ENCODE measurements around the gene ZNF487. TPM values are rescaled to one million over a fixed set of nuclear protein-coding genes. Genes with fewer than 3 reads are reported as not detected.

Gene ZNF487
- total and polyA plus RNA-seq, 4 donors: 8.4 to 25.4 (median 9.1) TPM

DNA sequence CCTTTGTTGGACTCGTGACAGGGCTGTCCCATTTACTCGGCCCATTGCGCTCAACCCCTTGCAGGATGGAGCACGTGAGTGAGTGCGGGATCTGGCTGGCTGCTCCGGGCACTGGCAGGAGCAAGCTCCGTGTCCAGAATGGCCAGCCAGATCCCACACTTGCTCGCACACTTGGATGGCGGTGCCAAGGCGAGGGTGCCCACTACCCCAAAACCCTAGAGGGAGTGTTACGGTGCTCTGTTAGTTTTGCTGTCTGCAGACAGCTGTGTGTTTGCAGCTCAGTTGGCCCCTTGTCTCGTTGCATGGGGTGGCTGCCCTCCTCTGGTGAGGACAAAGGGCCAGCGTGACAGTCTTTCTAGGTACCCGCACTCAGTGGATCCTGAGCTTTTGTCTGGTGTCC lies 34.2 kb downstream of the ZNF487 start:
- Histone ChIP-seq H3K9ac (ENCODE audit: insufficient read depth in 1 of 2, low read length in 2 of 2) (no peak overlapping the region), H3K4me3 (no peak overlapping the region), H3K27ac (ENCODE audit: low read depth in 1 of 2, low read length in 1 of 2) (no peak overlapping the region), H3K4me1 (ENCODE audit: control insufficient read depth in 5 of 5, insufficient read depth in 5 of 5, low read length in 5 of 5) (no peaks in the 10 kb centered on the region), H3K36me3 (ENCODE audit: control insufficient read depth in 4 of 4, insufficient read depth in 4 of 4, low read length in 4 of 4) (no peaks in the 10 kb centered on the region), H3K27me3 (ENCODE audit: control insufficient read depth in 3 of 3, insufficient read depth in 3 of 3, low read length in 2 of 3) (no peaks in the 10 kb centered on the region), H3K9me3 (ENCODE audit: control insufficient read depth in 4 of 4, insufficient read depth in 3 of 4, low read length in 3 of 4) (no peaks in the 10 kb centered on the region)
- DNase-seq (no peak), ATAC-seq (ENCODE audit: insufficient read depth, low FRiP score) (no peak)
- no peak for TF ChIP-seq CTCF (IDR thresholded peaks at IDR 0.05; ENCODE audit: control extremely low read depth, extremely low read depth)
- WGBS, 2 donors: 92 to 95% methylated on average over 14 of the region's 14 CpGs

DNA sequence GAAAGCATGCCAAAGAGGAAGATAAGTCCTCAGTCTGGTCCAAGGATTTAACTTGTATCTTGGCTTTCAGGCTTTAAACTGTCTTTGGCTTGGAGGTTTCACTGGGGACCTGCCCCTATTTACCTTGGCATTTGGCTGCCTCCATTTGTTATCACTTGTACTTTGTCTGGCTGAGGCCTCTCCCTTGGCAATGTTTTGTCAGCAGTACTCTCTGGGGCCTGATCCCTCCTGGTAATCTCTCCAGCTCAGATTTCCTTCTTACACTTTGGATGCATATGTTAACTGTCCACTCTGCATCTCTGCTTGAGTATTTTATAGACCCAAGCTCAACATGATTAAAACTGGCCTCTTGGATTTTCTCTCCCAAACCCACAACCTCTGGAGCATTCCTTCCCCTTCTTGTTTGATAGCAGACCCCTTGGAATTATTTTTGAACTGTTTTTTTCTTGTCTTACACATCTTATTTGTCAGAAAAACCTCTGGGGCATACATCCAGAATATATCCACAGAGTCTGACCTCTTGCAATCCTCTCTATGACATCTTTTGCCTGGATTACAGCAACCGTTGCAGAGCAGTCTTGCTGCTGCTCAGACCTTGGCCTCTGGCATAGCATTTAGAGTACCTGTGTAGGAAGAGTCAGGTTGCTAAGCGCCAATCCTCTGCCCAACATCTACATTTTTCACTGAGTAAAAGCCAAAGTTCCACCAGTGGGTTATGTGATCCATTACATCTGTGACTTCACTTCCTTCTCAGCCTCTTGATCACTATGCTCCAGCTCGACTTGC lies 35.2 kb downstream of the ZNF487 start:
- H3K4me1 ChIP-seq (ENCODE audit: control insufficient read depth in 5 of 5, insufficient read depth in 5 of 5, low read length in 5 of 5): no peaks in the 10 kb centered on the region
- H3K4me3 ChIP-seq: no peak overlapping the region
- H3K9ac ChIP-seq (ENCODE audit: insufficient read depth in 1 of 2, low read length in 2 of 2): no peak overlapping the region
- no peak for ATAC-seq (ENCODE audit: insufficient read depth, low FRiP score)
- no peaks in the 10 kb centered on the region for H3K36me3 ChIP-seq (ENCODE audit: control insufficient read depth in 4 of 4, insufficient read depth in 4 of 4, low read length in 4 of 4)
- 87 to 90% methylated on average over 3 of the region's 3 CpGs for WGBS, 2 donors
- no peaks in the 10 kb centered on the region for H3K27me3 ChIP-seq (ENCODE audit: control insufficient read depth in 3 of 3, insufficient read depth in 3 of 3, low read length in 2 of 3)
- TF ChIP-seq CTCF (IDR thresholded peaks at IDR 0.05; ENCODE audit: control extremely low read depth, extremely low read depth): no peak
- no peak for DNase-seq
- no peak overlapping the region for H3K27ac ChIP-seq (ENCODE audit: low read depth in 1 of 2, low read length in 1 of 2)
- H3K9me3 ChIP-seq (ENCODE audit: control insufficient read depth in 4 of 4, insufficient read depth in 3 of 4, low read length in 3 of 4): no peaks in the 10 kb centered on the region

DNA sequence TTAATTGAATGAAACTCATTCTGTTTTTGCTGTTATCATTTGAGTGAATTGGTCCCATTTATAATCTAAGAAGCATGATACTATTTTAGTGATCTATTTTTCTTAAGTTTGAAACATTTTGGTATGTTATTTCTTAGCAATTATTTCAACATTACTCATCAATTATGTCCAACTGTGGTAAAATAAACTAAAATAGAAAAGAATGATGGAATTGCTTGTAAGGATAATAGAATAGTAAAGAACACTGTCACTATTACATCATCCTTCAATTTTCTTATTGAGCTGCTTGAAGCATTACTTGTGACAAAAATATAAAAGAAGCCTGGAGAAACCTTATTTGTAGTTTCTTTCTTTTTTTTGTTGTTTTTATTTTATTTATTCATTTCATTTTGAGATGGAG lies 42.4 kb downstream of the ZNF487 start:
- Histone ChIP-seq H3K36me3 (ENCODE audit: control insufficient read depth in 4 of 4, insufficient read depth in 4 of 4, low read length in 4 of 4) (peaks cover 2 to 16% (median 6%) of the 10 kb centered on the region in 4 donors), H3K27me3 (ENCODE audit: control insufficient read depth in 3 of 3, insufficient read depth in 3 of 3, low read length in 2 of 3) (no peaks in the 10 kb centered on the region), H3K4me1 (ENCODE audit: control insufficient read depth in 5 of 5, insufficient read depth in 5 of 5, low read length in 5 of 5) (no peaks in the 10 kb centered on the region), H3K9me3 (ENCODE audit: control insufficient read depth in 4 of 4, insufficient read depth in 3 of 4, low read length in 3 of 4) (peaks cover 7 to 15% (median 10%) of the 10 kb centered on the region in 4 donors), H3K4me3 (no peak overlapping the region), H3K9ac (ENCODE audit: insufficient read depth in 1 of 2, low read length in 2 of 2) (no peak overlapping the region), H3K27ac (ENCODE audit: low read depth in 1 of 2, low read length in 1 of 2) (no peak overlapping the region)
- TF ChIP-seq CTCF (IDR thresholded peaks at IDR 0.05; ENCODE audit: control extremely low read depth, extremely low read depth): no peak
- ATAC-seq (ENCODE audit: insufficient read depth, low FRiP score) (no peak), DNase-seq (no peak)

All from lung (tissue), 12 donors.